HCT116 (cell line): ENCODE measurements around the gene CGB2. TPM values are rescaled to one million over a fixed set of nuclear protein-coding genes. Genes with fewer than 3 reads are reported as not detected.

Experiments
- ATAC-seq: fragments of 200-7000 bp; cut with Tn5 transposase; 2 replicates; pipeline ENCODE4 v1.9.1; 2020; ENCODE audit warnings: mild to moderate bottlenecking, moderate library complexity
- BruUV-seq: library from RNA; stranded (reverse); fragments of 400-500 nt; replicated peaks from 2 replicates; lab custom pipeline; 2021; lab: Mats Ljungman, UMichigan
- CTCF ChIA-PET: fragments of 300-600 bp; sonication (Branson Sonifier 250); formaldehyde crosslinking; loops from one replicate; lab custom pipeline; 2021; ENCODE audit warnings: antibody characterized with exemption; lab: Charles Lee
- POLR2A ChIA-PET: fragments of 300-600, 350-600 bp; sonication (Branson Sonifier 250); formaldehyde crosslinking; loops from one replicate; lab custom pipeline; 2021; ENCODE audit warnings: antibody characterized with exemption; lab: Charles Lee
- RAD21 ChIA-PET, 2 experiments: fragments of 300-600 bp; sonication (Branson Sonifier 250); formaldehyde crosslinking; loops; one replicate each; lab custom pipeline; 2023; ENCODE audit warnings: low total read pairs in 2 of 2; ENCODE audit not compliant: uncharacterized antibody in 2 of 2, unreplicated experiment in 2 of 2, low non-redundant PET in 1 of 2; lab: Charles Lee
- DNase-seq: peaks from one replicate; pipeline ENCODE4 v3.0.0-alpha.2; 2010; ENCODE audit warnings: low read depth, low spot score
- H2AFZ ChIP-seq: fragments of 200-600 bp; shearing (Covaris generic), sonication (generic); 2 replicates; pipeline ENCODE4 v1.6.1; 2017; ENCODE audit warnings: low read depth, mixed run types, mixed read lengths, antibody characterized with exemption, low read length; ENCODE audit not compliant: poor library complexity, severe bottlenecking
- H3K27ac ChIP-seq: 2 replicates; pipeline ENCODE4 v1.5.1; 2012; ENCODE audit warnings: low read depth, low read length
- H3K27me3 ChIP-seq: fragments of 200-600 bp; sonication (generic); 2 replicates; pipeline ENCODE4 v1.6.1; 2016; ENCODE audit warnings: mixed run types, low read length, mixed read lengths; ENCODE audit not compliant: insufficient read depth
- H3K36me3 ChIP-seq, 2 experiments: fragments of 200-500 bp in 1 of 2; fragments of 200-600 bp in 1 of 2; sonication (Bioruptor generic) in 1 of 2; sonication (generic) in 1 of 2; 2 replicates each; pipeline versions ENCODE4 v1.5.1 to v1.6.1; 2014 to 2016; ENCODE audit warnings: low read length in 2 of 2, inconsistent platforms in 1 of 2, mixed read lengths in 1 of 2, mixed run types in 1 of 2; ENCODE audit not compliant: insufficient read depth in 2 of 2, control insufficient read depth in 1 of 2
- H3K4me1 ChIP-seq, 2 experiments: fragments of 200-600 bp in 1 of 2; sonication (generic) in 1 of 2; 2 replicates each; pipeline versions ENCODE4 v1.5.1 to v1.6.1; 2012 to 2017; ENCODE audit warnings: low read length in 2 of 2, inconsistent platforms in 1 of 2, mild to moderate bottlenecking in 1 of 2, mixed read lengths in 1 of 2, mixed run types in 1 of 2, moderate library complexity in 1 of 2; ENCODE audit not compliant: insufficient read depth in 2 of 2, control insufficient read depth in 1 of 2
- H3K4me2 ChIP-seq: fragments of 200-600 bp; sonication (generic); 2 replicates; pipeline ENCODE4 v1.6.1; 2017; ENCODE audit warnings: mixed run types, low read length, mixed read lengths
- H3K4me3 ChIP-seq, 2 experiments: fragments of 200-600 bp in 1 of 2; sonication (generic) in 1 of 2; replicated peaks in 1 of 2; 2 replicates each; pipeline ENCODE4 v1.5.1; 2011 to 2016; ENCODE audit warnings: low read length in 2 of 2, control low read depth in 1 of 2, low read depth in 1 of 2, mild to moderate bottlenecking in 1 of 2, mixed read lengths in 1 of 2, mixed run types in 1 of 2
- H3K79me2 ChIP-seq: fragments of 200-600 bp; sonication (generic); 2 replicates; pipeline ENCODE4 v1.6.1; 2017; ENCODE audit warnings: mild to moderate bottlenecking, mixed run types, low read length, moderate library complexity, mixed read lengths; ENCODE audit not compliant: insufficient read depth
- H3K9ac ChIP-seq: fragments of 200-600 bp; sonication (generic); 2 replicates; pipeline ENCODE4 v1.6.1; 2016; ENCODE audit warnings: low read length, mixed read lengths
- H3K9me2 ChIP-seq: fragments of 200-600 bp; sonication (generic), shearing (Covaris generic); 2 replicates; pipeline ENCODE4 v1.6.1; 2017; ENCODE audit warnings: mixed run types, mild to moderate bottlenecking, moderate library complexity; ENCODE audit not compliant: insufficient read depth
- H3K9me3 ChIP-seq, 2 experiments: fragments of 200-500 bp in 1 of 2; fragments of 200-600 bp in 1 of 2; sonication (Bioruptor generic) in 1 of 2; sonication (generic) in 1 of 2; 2 replicates each; pipeline ENCODE4 v1.6.1; 2014 to 2017; ENCODE audit warnings: low read length in 2 of 2, mixed read lengths in 2 of 2, inconsistent platforms in 1 of 2, low read depth in 1 of 2, mild to moderate bottlenecking in 1 of 2, mixed run types in 1 of 2, moderate library complexity in 1 of 2; ENCODE audit not compliant: control insufficient read depth in 1 of 2, insufficient read depth in 1 of 2
- H4K20me1 ChIP-seq: fragments of 200-600 bp; sonication (generic), shearing (Covaris generic); 2 replicates; pipeline ENCODE4 v1.6.1; 2017; ENCODE audit warnings: mixed run types, mild to moderate bottlenecking, moderate library complexity; ENCODE audit not compliant: insufficient read depth
- CBX3 ChIP-seq: IDR thresholded peaks from 2 replicates; pipeline ENCODE4 v1.6.1; 2012; ENCODE audit warnings: low read depth
- CEBPB ChIP-seq: IDR thresholded peaks from 2 replicates; pipeline ENCODE4 v1.6.1; 2012; ENCODE audit warnings: low read depth
- ELF1 ChIP-seq: IDR thresholded peaks from 2 replicates; pipeline ENCODE4 v1.6.1; 2012; ENCODE audit warnings: low read depth, borderline replicate concordance
- EZH2 ChIP-seq: fragments of 200-600 bp; sonication (generic); IDR thresholded peaks from 2 replicates; pipeline ENCODE4 v1.6.1; 2017; ENCODE audit warnings: antibody characterized with exemption, mixed run types
- JUND ChIP-seq: IDR thresholded peaks from 2 replicates; pipeline ENCODE4 v1.6.1; 2012
- POLR2A ChIP-seq: IDR thresholded peaks from 2 replicates; pipeline ENCODE4 v1.7.0; 2011; ENCODE audit warnings: borderline replicate concordance; ENCODE audit not compliant: insufficient read depth, insufficient read length; ENCODE audit errors: extremely low read depth
- REST ChIP-seq: IDR thresholded peaks from 2 replicates; pipeline ENCODE4 v1.6.1; 2012; ENCODE audit warnings: low read depth
- SP1 ChIP-seq: IDR thresholded peaks from 2 replicates; pipeline ENCODE4 v1.6.1; 2012; ENCODE audit warnings: low read depth
- SRF ChIP-seq: IDR thresholded peaks from 2 replicates; pipeline ENCODE4 v1.6.1; 2012; ENCODE audit warnings: low read depth
- TCF7L2 ChIP-seq: IDR thresholded peaks from 2 replicates; pipeline ENCODE4 v1.7.0; 2011; ENCODE audit warnings: borderline replicate concordance, inconsistent platforms; ENCODE audit not compliant: insufficient read depth, insufficient read length; ENCODE audit errors: extremely low read depth
- ZFX ChIP-seq: fragments of 450-650 bp; IDR thresholded peaks from 2 replicates; pipeline ENCODE4 v1.6.1; 2017
- ZNF274 ChIP-seq: fragments of 200-500 bp; sonication (Bioruptor generic); IDR thresholded peaks from 2 replicates; pipeline ENCODE4 v1.6.1; 2014; ENCODE audit warnings: mild to moderate bottlenecking, low read depth, low read length, inconsistent platforms
- intact Hi-C: fragments of 100-400 bp; cut with micrococcal nuclease; formaldehyde crosslinking; loops from 2 replicates; pipeline ENCODE4 v1.10.0; 2022
- total RNA-seq: library from RNA; stranded (reverse); gene quantifications from one replicate; pipeline ENCODE4 v1.2.1, GENCODE V29; 2021; ENCODE audit not compliant: unreplicated experiment
- TF ChIP-seq, protein P1 (sequence below): IDR thresholded peaks from 2 replicates; pipeline ENCODE4 v1.6.1; 2012
- TF ChIP-seq, protein P2 (sequence below), 3 experiments: fragments of 200-600 bp in 1 of 3; sonication (generic) in 1 of 3; IDR thresholded peaks in 2 of 3; conservative IDR thresholded peaks in 1 of 3; 2 replicates each; pipeline ENCODE4 v1.5.1; 2012 to 2017; ENCODE audit warnings: low read depth in 2 of 3, low read length in 2 of 3, antibody characterized with exemption in 1 of 3, borderline replicate concordance in 1 of 3, control low read depth in 1 of 3, mild to moderate bottlenecking in 1 of 3, mixed read lengths in 1 of 3, mixed run types in 1 of 3, moderate library complexity in 1 of 3; ENCODE audit not compliant: insufficient read depth in 1 of 3

Gene CGB2
- total RNA-seq, 1 experiment from 2014 or later: 5.0 TPM

DNA sequence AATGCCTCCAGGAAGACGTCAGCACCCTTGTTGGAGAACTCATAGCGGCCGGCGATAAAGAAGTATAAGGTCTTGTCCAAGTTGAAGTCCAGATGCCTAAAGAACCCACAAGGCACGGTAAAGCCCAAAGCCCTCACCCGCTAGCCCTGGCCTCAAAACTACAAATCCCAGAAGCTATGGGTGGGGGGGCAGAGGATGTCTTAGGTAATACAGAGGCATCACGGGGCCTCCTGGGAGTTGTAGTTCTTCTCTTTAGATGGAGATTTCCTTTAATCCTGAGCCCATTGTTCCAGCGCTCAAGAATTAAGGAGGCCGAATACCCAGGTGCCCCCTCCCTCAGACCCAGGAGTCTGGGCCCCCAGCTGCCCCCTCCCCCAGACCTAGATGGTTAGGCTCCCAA, 49.4 kb upstream of the CGB2 start:
- intact Hi-C loops: no loop called here
- Histone ChIP-seq H2AFZ (no peak overlapping the region), H3K27ac (no peak overlapping the region), H3K27me3 (no peaks in the 10 kb centered on the region), H3K79me2 (no peaks in the 10 kb centered on the region), H4K20me1 (no peaks in the 10 kb centered on the region), H3K4me2 (no peak overlapping the region), H3K4me3 (no peak overlapping the region), H3K9me3 (no peaks in the 10 kb centered on the region), H3K36me3 (peaks cover 14 to 29% of the 10 kb centered on the region in 2 experiments; a peak in 3 of 4 replicates), H3K9ac (no peak overlapping the region), H3K9me2 (no peaks in the 10 kb centered on the region), H3K4me1 (peaks cover 5 to 14% of the 10 kb centered on the region in 2 experiments; a peak in 3 of 4 replicates)
- RAD21 ChIA-PET: no interaction called here
- POLR2A ChIA-PET: interaction anchor here (4.1 kb wide), 1 partner anchor 11 kb away, joined by 17 read pairs; the partner anchor contains the start of genes GYS1 and RUVBL2
- DNase-seq: no peak
- ATAC-seq: no peak
- TF ChIP-seq, protein P1, sequence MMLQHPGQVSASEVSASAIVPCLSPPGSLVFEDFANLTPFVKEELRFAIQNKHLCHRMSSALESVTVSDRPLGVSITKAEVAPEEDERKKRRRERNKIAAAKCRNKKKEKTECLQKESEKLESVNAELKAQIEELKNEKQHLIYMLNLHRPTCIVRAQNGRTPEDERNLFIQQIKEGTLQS: no peak
- TF ChIP-seq TCF7L2: no peak
- TF ChIP-seq ZFX: no peak
- TF ChIP-seq JUND: no peak
- no peak for TF ChIP-seq ELF1
- TF ChIP-seq, protein P2, sequence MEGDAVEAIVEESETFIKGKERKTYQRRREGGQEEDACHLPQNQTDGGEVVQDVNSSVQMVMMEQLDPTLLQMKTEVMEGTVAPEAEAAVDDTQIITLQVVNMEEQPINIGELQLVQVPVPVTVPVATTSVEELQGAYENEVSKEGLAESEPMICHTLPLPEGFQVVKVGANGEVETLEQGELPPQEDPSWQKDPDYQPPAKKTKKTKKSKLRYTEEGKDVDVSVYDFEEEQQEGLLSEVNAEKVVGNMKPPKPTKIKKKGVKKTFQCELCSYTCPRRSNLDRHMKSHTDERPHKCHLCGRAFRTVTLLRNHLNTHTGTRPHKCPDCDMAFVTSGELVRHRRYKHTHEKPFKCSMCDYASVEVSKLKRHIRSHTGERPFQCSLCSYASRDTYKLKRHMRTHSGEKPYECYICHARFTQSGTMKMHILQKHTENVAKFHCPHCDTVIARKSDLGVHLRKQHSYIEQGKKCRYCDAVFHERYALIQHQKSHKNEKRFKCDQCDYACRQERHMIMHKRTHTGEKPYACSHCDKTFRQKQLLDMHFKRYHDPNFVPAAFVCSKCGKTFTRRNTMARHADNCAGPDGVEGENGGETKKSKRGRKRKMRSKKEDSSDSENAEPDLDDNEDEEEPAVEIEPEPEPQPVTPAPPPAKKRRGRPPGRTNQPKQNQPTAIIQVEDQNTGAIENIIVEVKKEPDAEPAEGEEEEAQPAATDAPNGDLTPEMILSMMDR (IDR thresholded peaks at IDR 0.05 in 2 of 3, conservative IDR thresholded peaks at IDR 0.05 in 1 of 3; ENCODE audit: borderline replicate concordance in 1 of 3, insufficient read depth in 1 of 3, low read depth in 2 of 3, low read length in 2 of 3): no peak
- no peak for TF ChIP-seq POLR2A
- CTCF ChIA-PET: interaction anchor here (3.7 kb wide), 1 partner anchor 11 kb away, joined by 29 read pairs; the partner anchor contains the start of genes GYS1 and RUVBL2
- no TSS peak for BruUV-seq

DNA sequence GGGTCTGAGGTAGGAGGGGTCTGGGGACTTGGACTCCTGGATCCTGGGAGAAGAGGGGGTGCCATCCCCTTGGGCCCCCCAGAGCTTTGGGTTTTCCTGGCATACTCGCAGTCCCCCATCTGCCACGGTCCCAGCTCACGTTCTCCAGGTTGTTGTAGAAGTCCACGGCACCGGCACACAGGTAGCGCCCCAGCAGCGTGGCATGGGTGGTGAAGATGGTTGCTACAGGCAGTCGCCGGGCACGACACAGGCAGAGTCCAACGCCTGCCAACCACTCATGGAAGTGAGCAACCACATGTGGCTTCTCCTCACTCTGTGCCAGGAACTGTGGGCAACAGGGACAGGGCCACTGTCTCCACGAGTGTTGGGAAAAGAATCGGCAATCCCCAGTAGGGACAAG, 46.0 kb upstream of the CGB2 start:
- Histone ChIP-seq H3K9me3 (no peaks in the 10 kb centered on the region), H2AFZ (no peak overlapping the region), H3K79me2 (peaks cover 6% of the 10 kb centered on the region), H3K4me1 (peaks cover 0 to 3% of the 10 kb centered on the region in 2 experiments; a peak in 1 of 4 replicates), H4K20me1 (no peaks in the 10 kb centered on the region), H3K27me3 (no peaks in the 10 kb centered on the region), H3K36me3 (peaks cover 14 to 30% of the 10 kb centered on the region in 2 experiments; a peak in 3 of 4 replicates), H3K27ac (no peak overlapping the region), H3K4me3 (no peak overlapping the region), H3K9ac (no peak overlapping the region), H3K9me2 (no peaks in the 10 kb centered on the region), H3K4me2 (no peak overlapping the region)
- DNase-seq (no peak), ATAC-seq (no peak)
- POLR2A ChIA-PET: no interaction called here
- CTCF ChIA-PET: interaction anchor here (0.6 kb wide), 1 partner anchor 1456 kb away, joined by 3 read pairs; no protein-coding TSS in a partner anchor
- intact Hi-C loops: no loop called here
- no TSS peak for BruUV-seq
- RAD21 ChIA-PET: no interaction called here
- TF ChIP-seq ZNF274 (no peak), SRF (no peak), REST (no peak), EZH2 (no peak), ELF1 (no peak), CEBPB (no peak), CBX3 (no peak), SP1 (no peak), JUND (no peak), POLR2A (no peak), ZFX (no peak)
- TF ChIP-seq, protein P1: no peak
